Neural cell (in vitro differentiated cells): ENCODE results near the gene SIPA1. TPM values are rescaled to one million over a fixed set of nuclear protein-coding genes. Genes with fewer than 3 reads are reported as not detected.

Source experiments
- H2AFZ ChIP-seq: fragments of 200-600, 300-800 bp; sonication (generic), shearing (Covaris generic); 2 replicates; pipeline ENCODE4 v1.6.0; 2014; ENCODE audit warnings: low read depth, mild to moderate bottlenecking, antibody characterized with exemption, low read length, moderate library complexity
- H3F3A ChIP-seq: fragments of 200-600 bp; shearing (Covaris generic); 2 replicates; pipeline ENCODE4 v1.6.1; 2016; ENCODE audit warnings: mild to moderate bottlenecking, moderate library complexity, mixed read lengths, antibody characterized with exemption, low read length; ENCODE audit not compliant: insufficient read depth, poor library complexity, severe bottlenecking
- H3K27ac ChIP-seq: fragments of 200-600, 300-800 bp; sonication (generic), shearing (Covaris generic); 2 replicates; pipeline ENCODE4 v1.5.1; 2014; ENCODE audit warnings: mild to moderate bottlenecking, low read length, moderate library complexity
- H3K27me3 ChIP-seq: fragments of 300-800, 200-600 bp; sonication (generic), shearing (Covaris generic); 2 replicates; pipeline ENCODE4 v1.6.0; 2014; ENCODE audit warnings: mild to moderate bottlenecking, low read depth, low read length, moderate library complexity; ENCODE audit not compliant: insufficient read depth
- H3K36me3 ChIP-seq: fragments of 300-800, 200-600 bp; sonication (generic), shearing (Covaris generic); 2 replicates; pipeline ENCODE4 v1.5.1; 2014; ENCODE audit warnings: mild to moderate bottlenecking, antibody characterized with exemption, low read length, moderate library complexity; ENCODE audit not compliant: insufficient read depth
- H3K4me2 ChIP-seq: fragments of 300-800, 200-600 bp; sonication (generic), shearing (Covaris generic); 2 replicates; pipeline ENCODE4 v1.6.0; 2014; ENCODE audit warnings: mild to moderate bottlenecking, low read length
- H3K4me3 ChIP-seq: fragments of 300-800, 200-600 bp; sonication (generic), shearing (Covaris generic); 2 replicates; pipeline ENCODE4 v1.5.1; 2014; ENCODE audit warnings: mild to moderate bottlenecking, low read length, moderate library complexity
- H3K79me2 ChIP-seq: fragments of 200-600 bp; shearing (Covaris generic); replicated peaks from 2 replicates; pipeline ENCODE4 v1.6.0; 2014; ENCODE audit warnings: mild to moderate bottlenecking, low read length, moderate library complexity; ENCODE audit not compliant: insufficient read depth
- H3K9ac ChIP-seq: fragments of 300-800, 200-600 bp; sonication (generic), shearing (Covaris generic); 2 replicates; pipeline ENCODE4 v1.6.1; 2016; ENCODE audit warnings: mild to moderate bottlenecking, low read length, mixed read lengths
- H3K9me2 ChIP-seq: fragments of 200-600 bp; shearing (Covaris generic); 2 replicates; pipeline ENCODE4 v1.6.1; 2016; ENCODE audit warnings: mild to moderate bottlenecking, low read length, mixed read lengths; ENCODE audit not compliant: insufficient read depth
- H3K9me3 ChIP-seq: fragments of 200-600, 300-800 bp; sonication (generic), shearing (Covaris generic); 2 replicates; pipeline ENCODE4 v1.6.1; 2016; ENCODE audit warnings: mild to moderate bottlenecking, mixed run types, low read length, moderate library complexity, mixed read lengths
- H4K20me1 ChIP-seq: fragments of 200-600 bp; shearing (Covaris generic); 2 replicates; pipeline ENCODE4 v1.6.1; 2016; ENCODE audit warnings: mild to moderate bottlenecking, mixed run types; ENCODE audit not compliant: insufficient read depth
- CTCF ChIP-seq: fragments of 450-650 bp; IDR thresholded peaks from 2 replicates; pipeline ENCODE4 v1.5.1; 2014; ENCODE audit warnings: antibody characterized with exemption, mild to moderate bottlenecking, moderate library complexity; ENCODE audit not compliant: poor library complexity, severe bottlenecking
- EP300 ChIP-seq: fragments of 450-650 bp; conservative IDR thresholded peaks from 2 replicates; pipeline ENCODE4 v1.6.1; 2014; ENCODE audit warnings: antibody characterized with exemption, mild to moderate bottlenecking, moderate library complexity; ENCODE audit not compliant: poor library complexity, severe bottlenecking
- EZH2 ChIP-seq: fragments of 200-600, 300-800 bp; shearing (Covaris generic), sonication (generic); IDR thresholded peaks from 2 replicates; pipeline ENCODE4 v1.6.1; 2014; ENCODE audit warnings: antibody characterized with exemption, low read length, borderline replicate concordance, mild to moderate bottlenecking; ENCODE audit not compliant: insufficient read depth, poor library complexity, severe bottlenecking
- MXI1 ChIP-seq: fragments of 450-650 bp; conservative IDR thresholded peaks from 2 replicates; pipeline ENCODE4 v1.6.1; 2014; ENCODE audit warnings: antibody characterized with exemption, mild to moderate bottlenecking; ENCODE audit not compliant: poor library complexity, severe bottlenecking
- POLR2AphosphoS5 ChIP-seq: IDR thresholded peaks from 2 replicates; pipeline ENCODE4 v1.6.1; 2012
- RAD21 ChIP-seq: fragments of 450-650 bp; conservative IDR thresholded peaks from 2 replicates; pipeline ENCODE4 v1.6.1; 2014; ENCODE audit warnings: antibody characterized with exemption, mild to moderate bottlenecking, moderate library complexity
- REST ChIP-seq: IDR thresholded peaks from 2 replicates; pipeline ENCODE4 v1.6.1; 2012; ENCODE audit warnings: borderline replicate concordance
- SMC3 ChIP-seq: fragments of 450-650 bp; conservative IDR thresholded peaks from 2 replicates; pipeline ENCODE4 v1.6.1; 2014; ENCODE audit warnings: antibody characterized with exemption, mild to moderate bottlenecking, moderate library complexity; ENCODE audit not compliant: poor library complexity
- TAF1 ChIP-seq: IDR thresholded peaks from 2 replicates; pipeline ENCODE4 v1.6.1; 2012; ENCODE audit warnings: low read depth
- polyA plus RNA-seq: library from polyadenylated mRNA; depleted of rRNA; stranded (reverse); fragments of >200 nt; gene quantifications from 2 replicates; pipeline ENCODE4 v1.2.3, GENCODE V29; 2014

The SIPA1 gene
- polyA plus RNA-seq, 1 donor from 2014 or later, result 6.5 TPM

GRCh38 chr11:65595543-65596281 lies 42.2 kb upstream of the SIPA1 start, which contains the start of gene KCNK7:
TSS of gene KCNK7 (minus strand) at chr11:65595800. CDS start at chr11:65595772, 28 bp downstream.
- no peak within 1 kb of the TSS for H3K27ac ChIP-seq
- TF ChIP-seq POLR2AphosphoS5, result no peak
- no peaks in the 10 kb centered on the region for H3K9me3 ChIP-seq
- H3K79me2 ChIP-seq, result no peaks in the 10 kb centered on the region
- no peak within 1 kb of the TSS for H2AFZ ChIP-seq
- H4K20me1 ChIP-seq, result no peaks in the 10 kb centered on the region
- peaks cover 25% of the 10 kb centered on the region for H3K27me3 ChIP-seq
- no peaks in the 10 kb centered on the region for H3F3A ChIP-seq
- H3K4me3 ChIP-seq, result no peak within 1 kb of the TSS
- no peak within 1 kb of the TSS for H3K9ac ChIP-seq
- no peak within 1 kb of the TSS for H3K4me2 ChIP-seq
- H3K9me2 ChIP-seq, result no peaks in the 10 kb centered on the region
- no peaks in the 10 kb centered on the region for H3K36me3 ChIP-seq

GRCh38 chr11:65596520-65596919 lies 41.4 kb upstream of the SIPA1 start:
- H3K4me2 ChIP-seq, result no peak overlapping the region
- no peaks in the 10 kb centered on the region for H3K9me2 ChIP-seq
- peaks cover 20% of the 10 kb centered on the region for H3K27me3 ChIP-seq
- H3K4me3 ChIP-seq, result no peak overlapping the region
- no peak for TF ChIP-seq MXI1
- no peak for TF ChIP-seq POLR2AphosphoS5
- TF ChIP-seq REST, result no peak
- TF ChIP-seq SMC3, result no peak
- no peak for TF ChIP-seq TAF1
- TF ChIP-seq EZH2, result no peak
- no peak for TF ChIP-seq EP300
- no peak for TF ChIP-seq CTCF
- TF ChIP-seq RAD21, result no peak
- H3F3A ChIP-seq, result no peaks in the 10 kb centered on the region
- H3K79me2 ChIP-seq, result no peaks in the 10 kb centered on the region
- H3K27ac ChIP-seq, result no peak overlapping the region
- H2AFZ ChIP-seq, result no peak overlapping the region
- no peaks in the 10 kb centered on the region for H3K36me3 ChIP-seq
- no peaks in the 10 kb centered on the region for H3K9me3 ChIP-seq
- no peaks in the 10 kb centered on the region for H4K20me1 ChIP-seq
- H3K9ac ChIP-seq, result no peak overlapping the region
